ENCODE results near the gene NEURL3. TPM values are rescaled to one million over a fixed set of nuclear protein-coding genes. Genes with fewer than 3 reads are reported as not detected.
"Not testable (repeated sequence)": the region's sequence is repeated elsewhere in the genome, so short reads cannot be mapped to it uniquely, and the experiment has no call there.

The NEURL3 gene, protein sequence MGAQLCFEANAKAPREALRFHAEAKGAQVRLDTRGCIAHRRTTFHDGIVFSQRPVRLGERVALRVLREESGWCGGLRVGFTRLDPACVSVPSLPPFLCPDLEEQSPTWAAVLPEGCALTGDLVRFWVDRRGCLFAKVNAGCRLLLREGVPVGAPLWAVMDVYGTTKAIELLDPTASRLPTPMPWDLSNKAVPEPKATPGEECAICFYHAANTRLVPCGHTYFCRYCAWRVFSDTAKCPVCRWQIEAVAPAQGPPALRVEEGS
- total RNA-seq (under 1 TPM in 1 of 2 experiments, not detected in 1; 0.39 TPM), polyA plus RNA-seq (under 1 TPM in 1 of 3 donors, not detected in 2; 0.16 TPM), total RNA-seq (0 to 0.25 (median 0.03) reads per million in 6 experiments)

GRCh38 chr2:96505231-96505889 is at the start of gene NEURL3:
Gene NEURL3 (minus strand): TSS chr2:96505357. CDS start chr2:96505286, 71 bp downstream.
- no peak for ATAC-seq
- Mint-ChIP-seq H3K4me1 (peaks cover 13 to 33% (median 22%) of the 10 kb centered on the region in 4 donors), H3K9me3 (no peaks in the 10 kb centered on the region), H3K27me3 (peaks cover 4 to 17% (median 9%) of the 10 kb centered on the region in 5 donors), H3K4me3 (no peak within 1 kb of the TSS), H3K27ac (peak within 1 kb of the TSS in 2 of 10 donors; percentile 17 to 37), H3K36me3 (no peaks in the 10 kb centered on the region)
- no peak for DNase-seq
- POLR2A ChIA-PET = interaction anchor here (1.9 kb wide), 1 partner anchor 32 kb away, joined by 5 read pairs; the partner anchor contains the start of gene ARID5A

DNA sequence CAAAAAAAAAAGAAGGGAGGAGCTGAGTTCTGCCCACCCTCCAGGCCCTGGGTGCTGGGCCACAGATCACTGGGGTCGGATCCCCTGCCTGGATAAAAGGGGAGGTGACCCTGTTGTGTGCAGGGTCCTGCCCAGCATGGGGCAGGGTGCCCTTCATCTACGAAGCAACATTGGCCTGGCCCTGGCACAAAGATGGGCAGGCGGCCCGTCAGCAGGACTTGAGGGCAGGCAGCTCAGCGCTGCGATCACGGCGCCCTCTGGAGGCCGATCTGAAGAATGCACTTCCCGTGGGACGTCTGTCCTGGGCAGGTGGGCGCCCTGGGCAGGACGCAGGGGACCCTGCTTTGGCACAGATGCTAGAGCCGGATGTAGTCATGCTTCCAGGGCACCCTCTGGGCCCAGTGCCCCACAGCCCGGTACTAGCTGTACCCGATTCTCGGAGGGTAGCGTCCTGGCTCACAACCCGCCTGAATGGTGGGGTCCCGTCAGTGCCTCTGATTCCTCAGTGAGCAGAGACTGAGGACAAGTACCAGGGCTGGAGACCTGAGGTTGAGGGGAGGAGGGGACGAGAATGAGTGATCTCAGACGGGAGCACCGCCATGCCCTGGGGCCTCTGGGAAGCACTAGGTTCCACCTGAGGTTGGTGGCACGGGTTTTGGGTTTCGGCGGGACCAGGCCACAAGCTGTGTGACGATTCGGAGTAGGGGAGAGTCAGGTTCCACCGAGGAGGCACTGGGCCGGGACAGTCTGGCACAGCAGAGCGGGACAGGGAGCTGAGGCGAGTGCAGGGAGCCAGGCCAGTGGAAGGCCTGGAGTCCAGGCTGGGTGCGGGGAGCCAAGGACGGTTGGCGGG is 49.4 kb upstream of the NEURL3 start:
- peaks cover 6 to 29% (median 19%) of the 10 kb centered on the region in 4 donors for H3K4me1 Mint-ChIP-seq

DNA sequence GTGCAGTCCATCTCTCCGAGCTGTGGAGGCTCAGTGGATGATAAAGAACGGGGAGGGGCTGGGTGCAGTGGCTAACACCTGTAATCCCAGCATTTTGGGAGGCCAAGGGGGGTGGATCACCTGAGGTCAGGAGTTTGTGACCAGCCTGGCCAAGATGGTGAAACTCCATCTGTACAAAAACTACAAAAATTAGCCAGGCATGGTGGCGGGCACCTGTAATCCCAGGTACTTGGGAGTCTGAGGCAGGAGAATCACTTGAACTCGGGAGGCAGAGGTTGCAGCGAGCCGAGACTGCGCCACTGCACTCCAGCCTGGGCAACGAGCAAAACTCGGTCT is 48.8 kb upstream of the NEURL3 start:
- peak in 1 of 10 donors; percentile 6 for DNase-seq
- peak overlapping the region in 7 of 10 donors; percentile 40 to 70 (median 42) for H3K4me3 Mint-ChIP-seq
- peak overlapping the region; percentile 43 to 93 (median 80) for H3K27ac Mint-ChIP-seq
- not testable (repeated sequence) for ATAC-seq, H3K9me3 Mint-ChIP-seq, H3K27me3 Mint-ChIP-seq
- peaks cover 0 to 10% (median 0%) of the 10 kb centered on the region in 3 donors for H3K36me3 Mint-ChIP-seq
- peaks cover 6 to 29% (median 19%) of the 10 kb centered on the region in 4 donors for H3K4me1 Mint-ChIP-seq
- POLR2A ChIA-PET = interaction anchor here (0.8 to 4.2 kb wide), 11 partner anchors 9 to 249 kb away, joined by 3 to 123 read pairs (median 6); partner anchors contain the start of genes ARID5A and SNRNP200

More for the DNA sequence above, 49.4 kb upstream of the NEURL3 start:
- Mint-ChIP-seq H3K27ac (peak overlapping the region; percentile 43 to 93 (median 80)), H3K27me3 (no peaks in the 10 kb centered on the region), H3K4me3 (peak overlapping the region in 5 of 10 donors; percentile 39 to 48 (median 41)), H3K36me3 (peaks cover 0 to 9% (median 0%) of the 10 kb centered on the region in 3 donors), H3K9me3 (no peaks in the 10 kb centered on the region)
- POLR2A ChIA-PET = interaction anchor here (0.6 to 4.2 kb wide), 15 partner anchors 10 to 249 kb away, joined by 3 to 123 read pairs (median 5); partner anchors contain the start of genes ARID5A and SNRNP200
- DNase-seq (peak; percentile 54 to 88 (median 72)), ATAC-seq (peak; percentile 56 to 66)

DNA sequence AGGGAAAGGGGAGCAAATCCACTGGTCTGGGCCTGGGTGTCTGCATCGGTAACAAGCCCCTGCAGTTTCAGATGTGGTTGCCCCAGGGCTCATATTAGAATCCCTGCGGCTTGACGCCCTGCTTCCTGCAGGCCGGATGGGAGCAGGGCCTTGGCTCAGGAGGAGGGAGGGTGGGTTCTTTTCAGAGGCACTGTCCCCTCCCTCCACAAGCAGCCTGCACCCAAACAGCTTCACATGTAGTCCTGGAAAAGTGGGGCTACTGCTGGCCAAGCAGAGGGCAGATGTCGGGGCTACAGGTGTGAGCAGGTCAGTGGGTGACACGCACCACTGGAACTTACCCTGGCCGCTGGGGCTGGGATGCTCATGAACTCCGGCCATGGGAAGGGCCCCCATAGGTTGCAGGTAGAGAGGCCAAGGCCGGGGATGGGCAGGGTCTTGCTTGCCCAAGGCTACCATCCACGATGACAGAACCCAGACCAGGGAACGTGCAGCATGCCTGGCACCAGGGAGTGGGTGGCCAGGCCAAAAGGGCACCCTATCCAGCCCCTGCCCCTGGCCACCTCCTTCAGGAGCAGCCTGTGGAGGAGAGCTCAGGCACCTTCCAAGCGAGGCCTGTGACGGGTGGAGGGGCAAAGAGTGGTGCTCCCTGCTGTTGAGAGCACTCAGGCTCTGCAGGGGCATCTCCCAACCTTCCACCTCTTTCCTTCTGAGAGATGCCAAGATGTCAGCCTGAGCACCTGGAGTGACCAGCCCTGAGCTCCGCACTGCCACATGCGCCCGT is 48.2 kb upstream of the NEURL3 start:
- Mint-ChIP-seq H3K36me3 (peaks cover 0 to 15% (median 0%) of the 10 kb centered on the region in 3 donors), H3K27me3 (no peaks in the 10 kb centered on the region), H3K4me1 (peaks cover 6 to 29% (median 19%) of the 10 kb centered on the region in 4 donors), H3K4me3 (peak overlapping the region in 7 of 10 donors; percentile 40 to 70 (median 42)), H3K9me3 (no peaks in the 10 kb centered on the region), H3K27ac (peak overlapping the region in 9 of 10 donors; percentile 6 to 93 (median 82))
- DNase-seq (peak in 1 of 10 donors; percentile 23), ATAC-seq (peak in 1 of 2 donors; percentile 2)
- POLR2A ChIA-PET = interaction anchor here (1.2 to 4.2 kb wide), 8 partner anchors 14 to 248 kb away, joined by 5 to 123 read pairs (median 12); partner anchors contain the start of genes ARID5A and SNRNP200

DNA sequence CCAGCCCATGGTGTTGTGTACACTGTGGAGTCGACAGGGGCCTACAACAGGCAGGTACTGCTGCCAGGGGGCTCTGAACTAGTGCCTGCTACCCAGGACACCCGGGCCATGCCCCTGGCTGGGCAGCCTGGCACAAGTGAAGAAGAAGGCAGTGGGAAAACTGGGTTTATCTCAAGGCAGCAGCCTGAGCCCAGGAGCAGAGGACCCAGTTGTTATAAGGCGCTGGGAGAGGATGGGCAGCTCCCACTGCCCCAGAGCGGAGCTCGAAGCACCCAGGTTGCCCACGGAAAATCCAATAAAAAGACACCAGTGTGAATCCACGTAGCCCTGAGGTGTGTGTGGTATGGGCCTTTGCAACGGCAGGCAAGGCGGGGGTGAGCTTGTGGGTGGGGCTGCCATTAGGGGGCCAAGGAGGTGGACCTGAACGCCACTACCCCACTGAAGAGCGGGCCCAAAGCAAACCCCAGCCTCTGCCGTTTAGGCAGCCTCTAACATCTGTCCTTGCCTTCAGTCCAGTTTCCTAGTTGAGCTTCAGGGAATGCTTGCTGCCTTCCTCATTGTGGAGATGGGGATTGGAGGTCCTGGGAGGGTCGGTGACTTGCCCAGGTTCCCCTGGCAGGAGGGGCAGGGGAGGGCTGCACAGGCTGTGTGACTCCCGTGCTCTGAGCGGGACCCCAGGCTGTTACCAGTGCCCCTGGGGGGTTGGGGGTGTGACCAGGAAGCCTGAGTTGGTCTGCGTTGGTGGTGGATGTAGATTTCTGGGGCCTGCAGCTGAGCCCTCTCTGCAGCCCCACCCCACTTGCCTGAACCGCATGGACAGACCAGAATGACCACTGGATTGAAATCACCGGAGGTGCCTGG is 47.4 kb upstream of the NEURL3 start:
- peaks cover 9 to 33% (median 22%) of the 10 kb centered on the region in 4 donors for H3K4me1 Mint-ChIP-seq
- H3K9me3 Mint-ChIP-seq = no peaks in the 10 kb centered on the region
- H3K27me3 Mint-ChIP-seq = no peaks in the 10 kb centered on the region
- H3K4me3 Mint-ChIP-seq = peak overlapping the region in 5 of 10 donors; percentile 6 to 38 (median 26)
- H3K36me3 Mint-ChIP-seq = peaks cover 0 to 23% (median 0%) of the 10 kb centered on the region in 3 donors
- peak overlapping the region in 8 of 10 donors; percentile 39 to 92 (median 77) for H3K27ac Mint-ChIP-seq
- ATAC-seq = peak in 1 of 2 donors; percentile 16
- POLR2A ChIA-PET = interaction anchor here (1.9 to 4.2 kb wide), 5 partner anchors 13 to 41 kb away, joined by 6 to 123 read pairs (median 15); partner anchors contain the start of gene ARID5A
- peak in 1 of 10 donors; percentile 23 for DNase-seq

- POLR2A ChIA-PET = interaction anchor here (2.6 to 4.4 kb wide), 3 partner anchors 12 to 17 kb away, joined by 15 to 123 read pairs (median 52); partner anchors contain the start of gene ARID5A
- H3K36me3 Mint-ChIP-seq = peaks cover 0 to 29% (median 0%) of the 10 kb centered on the region in 3 donors
- peaks cover 15 to 37% (median 24%) of the 10 kb centered on the region in 4 donors for H3K4me1 Mint-ChIP-seq
- H3K27me3 Mint-ChIP-seq = no peaks in the 10 kb centered on the region
- peak overlapping the region in 7 of 10 donors; percentile 39 to 85 (median 69) for H3K27ac Mint-ChIP-seq
- ATAC-seq (no peak), DNase-seq (peak in 1 of 10 donors; percentile 7)
- H3K9me3 Mint-ChIP-seq = no peaks in the 10 kb centered on the region
- H3K4me3 Mint-ChIP-seq = peak overlapping the region in 1 of 10 donors; percentile 15
Measured at GRCh38 chr2:96551605-96552314, 46.6 kb upstream of the NEURL3 start.

- DNase-seq (peak in 1 of 10 donors; percentile 10), ATAC-seq (no peak)
- Mint-ChIP-seq H3K27ac (peak overlapping the region in 1 of 10 donors; percentile 85), H3K9me3 (no peaks in the 10 kb centered on the region), H3K27me3 (no peaks in the 10 kb centered on the region), H3K4me3 (no peak overlapping the region), H3K4me1 (peaks cover 20 to 45% (median 30%) of the 10 kb centered on the region in 4 donors), H3K36me3 (peaks cover 0 to 33% (median 0%) of the 10 kb centered on the region in 3 donors)
- POLR2A ChIA-PET = interaction anchor here (1.0 to 4.4 kb wide), 2 partner anchors 12 to 22 kb away, joined by 3 to 52 read pairs; partner anchors contain the start of gene ARID5A
Measured at GRCh38 chr2:96550787-96551604, 45.8 kb upstream of the NEURL3 start.

GRCh38 chr2:96549967-96550786 is 45.0 kb upstream of the NEURL3 start:
- Mint-ChIP-seq H3K36me3 (peaks cover 0 to 40% (median 2%) of the 10 kb centered on the region in 3 donors), H3K4me1 (peaks cover 21 to 51% (median 39%) of the 10 kb centered on the region in 4 donors), H3K9me3 (no peaks in the 10 kb centered on the region), H3K27ac (peak overlapping the region in 2 of 10 donors; percentile 40 to 56), H3K27me3 (no peaks in the 10 kb centered on the region), H3K4me3 (peak overlapping the region in 1 of 10 donors; percentile 18)
- ATAC-seq (no peak), DNase-seq (no peak)
- POLR2A ChIA-PET = interaction anchor here (1.0 to 4.4 kb wide), 3 partner anchors 11 to 22 kb away, joined by 3 to 52 read pairs (median 3); partner anchors contain the start of gene ARID5A
